ENCODE results near the gene BDH1. TPM values are rescaled to one million over a fixed set of nuclear protein-coding genes. Genes with fewer than 3 reads are reported as not detected.

BDH1 gene
- total and polyA plus RNA-seq, 12 donors, result 5.7 to 31.1 (median 11.5) TPM

DNA sequence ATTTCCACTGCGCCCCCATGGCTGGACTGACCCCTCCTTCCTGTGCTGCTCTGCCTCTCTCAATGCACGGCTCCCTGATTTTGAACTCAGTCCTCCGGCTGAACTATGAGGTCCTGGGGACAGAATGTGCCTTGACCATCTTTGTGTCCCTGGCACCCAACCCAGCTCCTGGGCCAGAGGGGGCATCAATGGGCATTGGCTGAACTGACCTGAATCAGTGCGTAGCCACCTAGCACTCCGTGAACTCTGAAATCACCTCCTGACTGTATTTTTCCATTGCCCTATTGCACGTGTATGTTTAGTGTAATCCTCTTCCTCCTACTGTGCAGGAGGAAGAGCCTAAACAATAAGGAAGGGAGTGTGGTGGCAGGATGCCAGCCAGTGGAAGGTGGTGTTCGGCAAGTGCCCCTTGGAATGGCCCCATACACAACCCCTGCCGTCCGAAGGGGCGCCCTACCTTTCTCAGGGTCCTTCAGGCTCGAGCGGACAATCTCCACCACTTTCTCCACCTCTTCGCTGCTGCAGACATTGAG, 33.5 kb downstream of the BDH1 start:
- H3K27me3 ChIP-seq, result no peaks in the 10 kb centered on the region
- no peaks in the 10 kb centered on the region for H3K36me3 ChIP-seq (replicated peaks in 1 of 2)
- intact Hi-C loops (cut with DNase I), result no loop called here
- TF ChIP-seq, protein P1, sequence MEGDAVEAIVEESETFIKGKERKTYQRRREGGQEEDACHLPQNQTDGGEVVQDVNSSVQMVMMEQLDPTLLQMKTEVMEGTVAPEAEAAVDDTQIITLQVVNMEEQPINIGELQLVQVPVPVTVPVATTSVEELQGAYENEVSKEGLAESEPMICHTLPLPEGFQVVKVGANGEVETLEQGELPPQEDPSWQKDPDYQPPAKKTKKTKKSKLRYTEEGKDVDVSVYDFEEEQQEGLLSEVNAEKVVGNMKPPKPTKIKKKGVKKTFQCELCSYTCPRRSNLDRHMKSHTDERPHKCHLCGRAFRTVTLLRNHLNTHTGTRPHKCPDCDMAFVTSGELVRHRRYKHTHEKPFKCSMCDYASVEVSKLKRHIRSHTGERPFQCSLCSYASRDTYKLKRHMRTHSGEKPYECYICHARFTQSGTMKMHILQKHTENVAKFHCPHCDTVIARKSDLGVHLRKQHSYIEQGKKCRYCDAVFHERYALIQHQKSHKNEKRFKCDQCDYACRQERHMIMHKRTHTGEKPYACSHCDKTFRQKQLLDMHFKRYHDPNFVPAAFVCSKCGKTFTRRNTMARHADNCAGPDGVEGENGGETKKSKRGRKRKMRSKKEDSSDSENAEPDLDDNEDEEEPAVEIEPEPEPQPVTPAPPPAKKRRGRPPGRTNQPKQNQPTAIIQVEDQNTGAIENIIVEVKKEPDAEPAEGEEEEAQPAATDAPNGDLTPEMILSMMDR (IDR thresholded peaks at IDR 0.05), result no peak
- no peak for TF ChIP-seq POLR2A (IDR thresholded peaks at IDR 0.05)
- H3K27ac ChIP-seq, result peak overlapping the region in 1 of 5 donors; percentile 21
- H3K4me1 ChIP-seq (replicated peaks in 1 of 2), result no peaks in the 10 kb centered on the region
- H3K9me3 ChIP-seq (replicated peaks in 1 of 3), result no peaks in the 10 kb centered on the region
- H3K4me3 ChIP-seq, result no peak overlapping the region
- no peak for DNase-seq
- WGBS, 4 donors, result 78 to 87% (median 82%) methylated on average over 12 to 13 of the region's 13 CpGs

DNA sequence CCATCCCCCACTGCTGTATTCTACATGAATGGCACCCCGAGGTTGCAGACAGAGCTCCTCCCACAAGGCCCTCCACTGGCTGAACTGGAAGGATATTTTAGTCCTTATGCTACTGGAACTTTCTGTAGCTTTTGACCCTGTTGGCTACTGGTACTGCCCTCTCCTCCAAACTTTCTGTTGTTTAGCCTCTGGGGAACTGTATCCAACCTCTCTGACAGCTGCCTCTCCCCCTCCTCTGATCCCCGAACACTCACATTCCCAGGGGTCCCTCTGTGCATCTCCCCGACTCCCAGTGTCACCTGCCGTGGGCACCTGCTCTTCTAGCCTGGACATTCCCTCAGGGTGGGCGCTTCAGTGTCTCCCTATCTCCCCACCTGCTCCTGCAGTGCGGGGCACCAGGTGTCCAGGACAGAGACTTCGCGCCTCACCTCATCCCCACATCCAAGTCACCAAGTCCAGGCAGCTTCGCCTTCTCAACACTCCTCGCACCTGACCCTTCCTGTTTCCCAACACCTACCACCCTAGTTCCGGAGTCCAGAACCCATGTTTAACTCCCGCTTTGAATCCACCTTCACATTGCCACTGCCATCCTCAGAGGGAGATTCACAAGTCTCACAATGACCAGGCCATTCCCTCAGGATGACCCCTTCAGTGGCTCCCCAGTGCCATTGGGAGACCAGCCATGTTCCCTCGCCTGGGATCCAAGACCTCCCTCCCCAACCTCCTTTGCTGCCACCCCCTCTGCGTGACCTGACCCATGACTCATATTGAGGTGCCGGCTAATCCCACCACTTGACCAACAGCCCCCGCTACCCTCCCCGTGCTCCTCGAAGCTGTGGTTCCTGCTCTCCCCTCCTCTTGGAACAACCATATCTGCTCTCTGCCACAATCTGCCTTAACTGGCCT, 34.2 kb downstream of the BDH1 start:
- Histone ChIP-seq H3K36me3 (replicated peaks in 1 of 2) (no peaks in the 10 kb centered on the region), H3K27me3 (no peaks in the 10 kb centered on the region), H3K4me3 (no peak overlapping the region), H3K9me3 (replicated peaks in 1 of 3) (no peaks in the 10 kb centered on the region), H3K4me1 (replicated peaks in 1 of 2) (no peaks in the 10 kb centered on the region), H3K27ac (peak overlapping the region in 1 of 5 donors; percentile 68)
- DNase-seq, result no peak
- TF ChIP-seq, protein P1 (IDR thresholded peaks at IDR 0.05), result no peak
- no peak for TF ChIP-seq POLR2A (IDR thresholded peaks at IDR 0.05)
- WGBS, 4 donors, result 91 to 93% (median 92%) methylated on average over 18 of the region's 18 CpGs
- intact Hi-C loops (cut with DNase I), result no loop called here

DNA sequence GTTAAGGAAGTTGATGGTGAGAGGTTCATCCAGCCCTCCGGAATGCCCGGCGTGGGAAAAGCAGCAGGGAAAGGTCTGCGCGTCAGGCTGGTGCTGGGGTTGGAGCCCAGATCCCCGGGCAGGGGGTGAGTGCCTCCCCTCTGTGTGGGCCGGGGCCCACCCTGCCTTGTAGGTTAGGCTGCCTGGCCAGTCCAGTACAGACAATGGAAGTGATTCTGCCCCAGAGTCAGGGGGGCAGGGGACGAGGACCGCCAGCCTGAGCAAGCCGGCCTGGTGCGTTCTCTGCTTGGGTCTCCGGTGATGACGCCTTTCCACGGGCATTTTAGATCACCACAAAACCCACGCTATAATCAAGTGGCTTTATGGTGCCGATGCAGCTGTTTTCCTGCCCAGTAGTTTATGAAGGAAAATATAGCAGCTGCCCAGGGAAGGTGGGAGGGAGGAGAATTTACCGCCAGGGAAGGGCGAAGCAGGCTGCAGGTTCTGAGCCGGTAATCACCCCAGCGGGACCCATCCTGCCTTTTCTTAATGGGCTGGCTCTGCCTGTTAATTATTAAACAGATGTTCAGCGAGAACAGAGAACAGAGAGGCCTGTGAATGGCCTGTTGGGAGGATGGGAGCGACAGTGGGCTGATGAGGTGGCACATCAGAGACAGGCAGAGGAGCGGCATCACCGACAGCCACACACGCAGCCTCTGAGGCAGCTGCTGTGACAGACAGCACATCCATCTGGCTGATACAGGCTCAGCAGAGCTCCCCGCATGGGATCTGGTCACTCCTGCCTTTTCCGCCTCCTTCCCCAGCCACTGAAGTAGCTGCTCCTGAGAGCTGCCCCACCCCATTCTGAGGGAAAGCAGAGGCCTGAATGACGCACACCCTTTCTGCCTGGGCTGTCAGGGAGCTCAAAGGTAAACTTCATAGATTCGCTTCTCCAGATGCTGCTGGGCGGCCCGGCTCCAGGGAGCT, 35.2 kb downstream of the BDH1 start:
- intact Hi-C loops (cut with DNase I), result no loop called here
- DNase-seq, result peak in 1 of 7 donors; percentile 90
- no peaks in the 10 kb centered on the region for H3K27me3 ChIP-seq
- H3K27ac ChIP-seq, result peak overlapping the region in 1 of 5 donors; percentile 68
- H3K9me3 ChIP-seq (replicated peaks in 1 of 3), result no peaks in the 10 kb centered on the region
- H3K36me3 ChIP-seq (replicated peaks in 1 of 2), result no peaks in the 10 kb centered on the region
- TF ChIP-seq, protein P1 (IDR thresholded peaks at IDR 0.05), result no peak
- TF ChIP-seq POLR2A (IDR thresholded peaks at IDR 0.05), result no peak
- no peaks in the 10 kb centered on the region for H3K4me1 ChIP-seq (replicated peaks in 1 of 2)
- 80 to 87% (median 86%) methylated on average over 22 to 31 of the region's 31 CpGs for WGBS, 4 donors
- no peak overlapping the region for H3K4me3 ChIP-seq

DNA sequence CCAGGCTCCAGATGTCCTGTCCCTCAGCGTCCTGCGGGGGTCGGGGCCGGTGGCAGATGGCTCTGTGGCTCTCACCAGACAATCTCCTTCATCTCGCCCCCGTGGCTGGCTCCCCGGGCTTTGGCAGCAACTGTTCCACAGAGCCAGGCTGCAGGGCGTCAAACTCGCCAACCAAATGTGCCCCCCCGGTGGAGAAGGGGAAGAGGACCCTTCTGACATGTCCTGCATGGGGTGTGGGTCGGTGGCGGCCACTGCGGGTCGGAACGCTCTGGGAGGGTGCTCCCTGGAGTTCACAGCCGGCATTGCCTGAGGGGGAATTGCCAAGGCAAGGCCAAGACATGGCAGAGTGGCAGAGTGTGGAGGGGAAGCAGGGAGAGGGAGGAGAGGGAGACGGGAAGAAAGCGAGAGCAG, 36.0 kb downstream of the BDH1 start:
- Histone ChIP-seq H3K4me3 (no peak overlapping the region), H3K27me3 (no peaks in the 10 kb centered on the region), H3K36me3 (replicated peaks in 1 of 2) (no peaks in the 10 kb centered on the region), H3K4me1 (replicated peaks in 1 of 2) (no peaks in the 10 kb centered on the region), H3K9me3 (replicated peaks in 1 of 3) (no peaks in the 10 kb centered on the region), H3K27ac (peak overlapping the region in 1 of 5 donors; percentile 68)
- no peak for TF ChIP-seq POLR2A (IDR thresholded peaks at IDR 0.05)
- TF ChIP-seq, protein P1 (IDR thresholded peaks at IDR 0.05), result no peak
- no peak for DNase-seq
- intact Hi-C loops (cut with DNase I), result no loop called here
- 90 to 96% (median 93%) methylated on average over 14 to 18 of the region's 18 CpGs for WGBS, 4 donors
